K562 (cell line): ENCODE data around the gene CHCHD1. TPM values are rescaled to one million over a fixed set of nuclear protein-coding genes. Genes with fewer than 3 reads are reported as not detected.
A peak's percentile ranks its signal among the peaks of the same experiment; 100 is the strongest.

Source experiments
- ATAC-seq: fragments of 200-7000 bp; cut with Tn5 transposase; 3 replicates; pipeline ENCODE4 v1.9.1; 2020; ENCODE audit warnings: moderate library complexity
- BruUV-seq: library from RNA; stranded (reverse); fragments of 400-500 nt; replicated peaks from 2 replicates; lab custom pipeline; 2021; lab: Mats Ljungman, UMichigan
- CTCF ChIA-PET: fragments of 300-600 bp; formaldehyde crosslinking; extraction: SDS; loops from one replicate; lab custom pipeline; 2021; ENCODE audit warnings: low intra/inter-chr PET ratio; lab: Yijun Ruan, JAX
- POLR2A ChIA-PET: fragments of 300-600, 350-650 bp; sonication (Branson Sonifier 250); formaldehyde crosslinking; extraction: SDS; loops from one replicate; lab custom pipeline; 2021; ENCODE audit warnings: antibody characterized with exemption, inconsistent platforms; lab: Yijun Ruan, JAX
- DNase-seq, 4 experiments: peaks; one replicate each; pipeline versions ENCODE4 v3.0.0 to v3.0.0-alpha.2; 2011 to 2018; ENCODE audit warnings: low spot score in 3 of 4, mixed read lengths in 3 of 4; ENCODE audit errors: extremely low read depth in 1 of 4
- FAIRE-seq: peaks from 2 replicates; lab custom pipeline; 2011; peaks lifted over from hg19 to GRCh38; lab: Jason Lieb, UNC
- H2AFZ ChIP-seq: 2 replicates; pipeline ENCODE4 v1.6.0; 2011; ENCODE audit warnings: low read depth, low read length, control low read depth, inconsistent platforms
- H3K27ac ChIP-seq: fragments of 200-600 bp; 3 replicates; pipeline ENCODE4 v1.8.0; 2011; ENCODE audit warnings: low read depth, mild to moderate bottlenecking, control low read depth, inconsistent platforms, low read length, moderate library complexity, mixed read lengths; ENCODE audit errors: extremely low read depth
- H3K27me3 ChIP-seq, 2 experiments: fragments of 300-600 bp in 1 of 2; 2 replicates in 1 of 2; 3 replicates in 1 of 2; pipeline versions ENCODE4 v1.6.0 to v1.8.0; 2011; ENCODE audit warnings: inconsistent platforms in 2 of 2, low read length in 2 of 2, mild to moderate bottlenecking in 1 of 2, mixed read lengths in 1 of 2, moderate library complexity in 1 of 2; ENCODE audit not compliant: control insufficient read depth in 2 of 2, insufficient read depth in 2 of 2
- H3K36me3 ChIP-seq: fragments of 300-600 bp; 3 replicates; pipeline ENCODE4 v1.8.0; 2011; ENCODE audit warnings: mild to moderate bottlenecking, low read length, inconsistent platforms; ENCODE audit not compliant: control insufficient read depth, insufficient read depth
- H3K4me1 ChIP-seq, 2 experiments: fragments of 200-600 bp in 1 of 2; replicated peaks in 1 of 2; 2 replicates in 1 of 2; 3 replicates in 1 of 2; pipeline versions ENCODE4 v1.5.1 to v1.8.0; 2011; ENCODE audit warnings: inconsistent platforms in 2 of 2, low read length in 2 of 2, mild to moderate bottlenecking in 1 of 2, mixed read lengths in 1 of 2, moderate library complexity in 1 of 2; ENCODE audit not compliant: control insufficient read depth in 2 of 2, insufficient read depth in 2 of 2
- H3K4me2 ChIP-seq: 2 replicates; pipeline ENCODE4 v1.6.1; 2011; ENCODE audit warnings: low read length, control low read depth, inconsistent platforms, mixed read lengths; ENCODE audit not compliant: insufficient read depth
- H3K4me3 ChIP-seq: fragments of 200-600 bp; sonication (generic), shearing (Covaris generic); 2 replicates; pipeline ENCODE4 v1.5.1; 2016; ENCODE audit warnings: control low read depth, inconsistent platforms
- H3K79me2 ChIP-seq: fragments of 200-600 bp; 3 replicates; pipeline ENCODE4 v1.8.0; 2011; ENCODE audit warnings: low read length, inconsistent platforms; ENCODE audit not compliant: control insufficient read depth, insufficient read depth
- H3K9ac ChIP-seq, 2 experiments: 2 replicates each; pipeline versions ENCODE4 v1.6.0 to v1.6.1; 2011; ENCODE audit warnings: low read depth in 2 of 2, low read length in 2 of 2, control low read depth in 1 of 2, inconsistent platforms in 1 of 2, mild to moderate bottlenecking in 1 of 2, mixed read lengths in 1 of 2; ENCODE audit not compliant: insufficient read depth in 1 of 2
- H3K9me1 ChIP-seq: one replicate; pipeline ENCODE4 v1.6.0; 2011; ENCODE audit warnings: inconsistent platforms, mild to moderate bottlenecking, low read length, moderate library complexity; ENCODE audit not compliant: control insufficient read depth, insufficient read depth
- H3K9me3 ChIP-seq: replicated peaks from 2 replicates; pipeline ENCODE4 v1.5.1; 2011; ENCODE audit warnings: low read depth, low read length, inconsistent platforms; ENCODE audit not compliant: control insufficient read depth, insufficient read depth
- H4K20me1 ChIP-seq: replicated peaks from 2 replicates; pipeline ENCODE4 v1.6.1; 2011; ENCODE audit warnings: low read length, inconsistent platforms, mixed read lengths; ENCODE audit not compliant: control insufficient read depth, insufficient read depth
- CHCHD3 ChIP-seq: fragments of 250-450 bp; sonication (Bioruptor Pico); IDR thresholded peaks from 2 replicates; pipeline ENCODE4 v2.1.2; 2022; ENCODE audit warnings: mild to moderate bottlenecking
- ILK ChIP-seq: fragments of 450-650 bp; IDR thresholded peaks from 2 replicates; pipeline ENCODE4 v1.6.1; 2016; ENCODE audit warnings: missing genetic modification characterization, low read depth, mild to moderate bottlenecking, missing compliant biosample characterization, moderate library complexity, borderline replicate concordance
- NR2C2 ChIP-seq, 2 experiments: fragments of 200-800 bp in 1 of 2; sonication (Bioruptor generic) in 1 of 2; sonication (generic) in 1 of 2; formaldehyde crosslinking in 1 of 2; IDR thresholded peaks; 2 replicates each; pipeline versions ENCODE4 v1.6.1 to v1.8.0; 2016 to 2022; ENCODE audit warnings: mild to moderate bottlenecking in 1 of 2, missing compliant biosample characterization in 1 of 2, missing genetic modification characterization in 1 of 2, missing genetic modification reagents in 1 of 2
- POLR2G ChIP-seq: fragments of 200-400 bp; formaldehyde crosslinking; IDR thresholded peaks from 2 replicates; pipeline ENCODE4 v1.6.1; 2017; ENCODE audit warnings: low read depth, mild to moderate bottlenecking, antibody characterized with exemption, low read length, moderate library complexity
- WGBS: fragments of 100-300 bp; shearing (Covaris generic); methylation state at CpG from one replicate; pipeline ENCODE4 v1.1.6; 2016; ENCODE audit warnings: low coverage, mixed read lengths; ENCODE audit not compliant: insufficient coverage; ENCODE audit errors: missing lambda C conversion rate; 5-methylcytosine and 5-hydroxymethylcytosine counted together
- in situ Hi-C: fragments of 300-500 bp; cut with MboI; formaldehyde crosslinking; loops from 4 replicates; pipeline ENCODE4 v1.15.0; 2018; ENCODE audit warnings: inconsistent platforms, mixed read lengths
- intact Hi-C: fragments of 100-400 bp; cut with micrococcal nuclease; formaldehyde crosslinking; loops from 2 replicates; pipeline ENCODE4 v1.14.2; 2022
- polyA plus RNA-seq, 8 experiments: library from polyadenylated mRNA; depleted of rRNA in 4 of 8; stranded (reverse) in 5 of 8; unstranded in 3 of 8; fragments of >200 nt; fragmentation: Nextera tagmentation in 2 of 8; fragmentation: Illumina TruSeq in 1 of 8; extraction: Ambion mirVana in 2 of 8; extraction: Trizol in 1 of 8; gene quantifications; 2 replicates each; pipeline versions ENCODE4 v1.2.1 to v1.2.3, GENCODE V29; 2011 to 2014; ENCODE audit warnings: inconsistent platforms in 1 of 8, missing spikeins in 1 of 8
- total RNA-seq, 7 experiments: library from RNA; depleted of rRNA in 6 of 7; stranded (reverse); fragments of >200 nt in 6 of 7; fragmentation: Illumina TruSeq in 2 of 7; extraction: Trizol in 2 of 7; gene quantifications; 2 replicates each; pipeline versions ENCODE4 v1.2.1 to v1.2.3, GENCODE V29; 2011 to 2021; ENCODE audit warnings: low replicate concordance in 1 of 7

The CHCHD1 gene
- total and polyA plus RNA-seq, 9 of the 15 experiments (the other 6 are each of a cell fraction or from before 2014, with no cell fraction given), result 52.9 to 126 (median 83.4) TPM

DNA sequence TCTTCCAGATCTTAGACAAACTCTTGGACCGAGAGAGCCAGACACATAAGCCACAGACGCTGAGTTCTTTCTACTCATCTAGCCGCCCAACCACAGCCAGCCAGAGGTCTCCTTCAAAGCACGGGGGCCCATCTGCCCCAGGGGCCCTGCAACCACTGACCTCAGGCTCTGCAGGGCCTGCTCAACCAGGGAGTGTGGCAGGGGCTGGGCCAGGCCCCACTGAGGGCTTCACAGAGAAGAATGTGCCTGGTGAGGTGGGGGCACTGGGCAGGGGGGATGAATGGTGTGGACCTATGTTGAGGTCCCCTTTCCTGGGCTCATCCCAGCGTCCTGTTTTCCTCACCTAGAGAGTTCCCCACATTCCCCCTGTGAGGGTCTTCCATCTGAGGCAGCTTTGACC lies 14.9 kb downstream of the CHCHD1 start:
- POLR2A ChIA-PET, result interaction anchor here (0.6 to 9.0 kb wide), 6 partner anchors 10 to 78 kb away, joined by 3 to 61 read pairs (median 3); partner anchors contain the start of genes SEC24C and ZSWIM8
- intact Hi-C loops, result no loop called here
- no TSS peak for BruUV-seq
- FAIRE-seq, result no peak
- no peak overlapping the region for H3K4me3 ChIP-seq
- peaks cover 8% of the 10 kb centered on the region for H3K9me1 ChIP-seq
- no peak overlapping the region for H3K4me2 ChIP-seq
- H3K79me2 ChIP-seq, result no peaks in the 10 kb centered on the region
- H4K20me1 ChIP-seq, result no peaks in the 10 kb centered on the region; the same call in 1 of the 2 replicates
- DNase-seq, result no peak
- no peak overlapping the region for H2AFZ ChIP-seq
- ATAC-seq, result no peak
- TF ChIP-seq ILK (no peak), CHCHD3 (no peak), NR2C2 (CRISPR knock-in tag; IDR thresholded peaks at IDR 0.05) (0 out of 2 replicates have a peak, but pooled peaks have one; percentile 17), NR2C2 (tag; IDR thresholded peaks at IDR 0.05) (no peak), POLR2G (peak; percentile 74)
- 85% methylated on average over 4 of the region's 5 CpGs for WGBS
- H3K4me1 ChIP-seq, result peaks cover 0 to 10% of the 10 kb centered on the region in 2 experiments; a peak in 2 of 5 replicates
- H3K9ac ChIP-seq, result no peak overlapping the region
- H3K27ac ChIP-seq, result no peak overlapping the region
- no peaks in the 10 kb centered on the region for H3K9me3 ChIP-seq
- peaks cover 91% of the 10 kb centered on the region; the same call in 2 of the 3 replicates for H3K36me3 ChIP-seq
- in situ Hi-C loops, result no loop called here
- CTCF ChIA-PET, result no interaction called here
- no peaks in the 10 kb centered on the region for H3K27me3 ChIP-seq
